GM21423 (cell line): ENCODE measurements around the gene LINS1.
"Not testable (repeated sequence)": the region's sequence is repeated elsewhere in the genome, so short reads cannot be mapped to it uniquely, and the experiment has no call there.

Experiments
- ATAC-seq: cut with Tn5 transposase; IDR thresholded peaks from one replicate; pipeline ENCODE4 v1.9.1; 2021; ENCODE audit warnings: mild to moderate bottlenecking, moderate library complexity; ENCODE audit not compliant: unreplicated experiment

The LINS1 gene

DNA sequence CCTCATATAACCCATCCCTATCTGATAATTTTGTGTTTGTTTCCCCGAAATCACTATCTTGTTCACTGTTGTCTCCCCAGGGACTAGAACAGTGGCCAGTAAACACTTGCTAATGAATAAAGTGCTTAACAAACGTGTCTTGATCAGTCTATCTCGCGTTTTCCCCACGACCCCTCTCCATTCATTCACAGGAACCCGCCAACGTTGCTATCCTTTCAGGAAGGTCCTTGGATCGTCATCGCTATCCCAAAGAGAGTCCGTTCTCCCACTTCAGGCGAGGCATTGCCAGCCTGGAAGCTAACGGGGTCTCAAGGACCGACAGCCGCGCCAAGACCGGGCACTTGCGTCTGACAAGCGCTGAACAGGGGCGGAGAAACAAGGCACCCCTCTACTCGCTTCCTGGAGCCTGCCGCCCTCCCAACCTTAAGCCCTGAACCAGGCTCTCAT is 344 bp downstream of the LINS1 start:
- peak; percentile 8 for ATAC-seq

GRCh38 chr15:100601163-100601562 is 821 bp downstream of the LINS1 start:
- no peak for ATAC-seq

DNA sequence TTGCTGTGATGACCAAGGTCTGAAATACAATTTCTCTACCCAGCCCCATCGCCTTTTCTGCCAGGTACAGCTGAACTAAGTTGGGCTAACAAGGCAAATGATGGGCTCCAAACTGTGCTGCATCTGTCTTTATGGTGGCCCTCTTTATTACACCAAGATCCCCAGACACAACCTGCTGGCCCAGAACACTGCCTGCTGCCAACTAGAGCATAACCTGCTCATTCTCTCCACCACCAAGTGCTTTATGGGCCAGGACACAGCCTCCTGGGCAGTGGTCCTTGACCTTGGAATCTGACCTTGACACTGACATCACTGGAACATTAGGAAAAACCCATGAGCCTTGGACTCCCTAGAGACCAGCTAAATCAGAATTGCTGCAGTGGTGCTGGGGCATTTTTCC is 3.3 kb downstream of the LINS1 start:
- ATAC-seq: no peak

GRCh38 chr15:100597862-100598261 is 4.1 kb downstream of the LINS1 start:
- no peak for ATAC-seq

DNA sequence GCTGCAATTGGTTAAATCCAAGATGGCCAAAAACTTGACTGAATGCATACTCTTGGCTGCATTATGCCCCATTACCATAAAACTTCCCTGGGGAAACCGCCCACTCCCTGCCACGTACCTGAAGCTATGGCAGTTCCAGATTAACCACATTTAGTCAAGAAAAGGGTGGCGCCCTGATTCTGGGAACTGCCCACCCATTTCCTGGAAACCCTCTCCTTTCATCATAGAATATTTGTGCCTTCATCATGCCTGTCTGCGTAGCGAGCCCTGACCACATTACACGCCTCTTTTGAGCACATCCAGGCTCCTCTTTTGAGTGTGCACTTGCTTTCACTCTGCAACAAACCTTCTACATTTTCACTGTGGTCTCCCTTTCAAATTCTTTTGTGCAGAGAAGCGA is 5.2 kb downstream of the LINS1 start:
- peak; percentile 70 for ATAC-seq

DNA sequence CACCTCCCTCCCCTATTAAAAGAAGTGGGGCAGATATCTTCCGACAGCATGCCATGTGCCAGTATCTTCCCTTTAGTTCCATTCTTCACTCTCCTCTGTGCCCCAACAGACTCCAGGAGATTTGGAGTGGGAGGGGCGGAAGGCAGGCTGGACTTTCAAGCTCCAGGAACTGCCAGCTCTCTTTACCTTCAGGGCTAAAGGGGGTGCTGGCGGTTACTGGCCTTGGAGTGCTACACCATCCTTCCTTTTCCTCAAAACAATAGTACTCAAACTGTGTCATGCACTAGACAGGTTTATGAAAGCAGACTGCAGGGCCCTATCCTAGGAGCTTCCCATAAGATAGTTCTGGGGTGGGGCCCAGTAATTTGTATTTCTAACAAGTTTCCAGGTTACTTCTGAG is 6.0 kb downstream of the LINS1 start:
- no peak for ATAC-seq

- ATAC-seq: no peak
Observed at GRCh38 chr15:100593431-100593830, 8.6 kb downstream of the LINS1 start.

- ATAC-seq: no peak
Observed at GRCh38 chr15:100592898-100593297, 9.1 kb downstream of the LINS1 start.

DNA sequence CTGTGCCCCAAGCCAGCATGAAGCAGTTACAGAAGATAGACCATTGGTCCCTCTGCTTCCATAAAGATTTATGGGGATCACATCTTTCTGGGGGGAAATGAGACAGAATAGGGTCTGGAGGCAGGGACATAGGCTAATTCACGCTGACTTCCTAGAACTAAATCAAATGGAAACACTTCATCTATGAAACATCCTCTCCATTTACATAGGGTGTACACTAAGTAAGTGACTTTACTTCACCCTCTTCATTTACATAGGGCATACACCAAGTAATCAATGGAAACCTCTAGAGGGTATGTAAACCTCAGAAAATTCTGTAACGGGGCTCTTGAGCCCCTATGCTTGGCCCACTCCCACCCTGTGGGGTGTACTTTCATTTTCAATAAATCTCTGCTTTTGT is 10.1 kb downstream of the LINS1 start:
- no peak for ATAC-seq

GRCh38 chr15:100591163-100591562 is 10.8 kb downstream of the LINS1 start:
- not testable (repeated sequence) for ATAC-seq

DNA sequence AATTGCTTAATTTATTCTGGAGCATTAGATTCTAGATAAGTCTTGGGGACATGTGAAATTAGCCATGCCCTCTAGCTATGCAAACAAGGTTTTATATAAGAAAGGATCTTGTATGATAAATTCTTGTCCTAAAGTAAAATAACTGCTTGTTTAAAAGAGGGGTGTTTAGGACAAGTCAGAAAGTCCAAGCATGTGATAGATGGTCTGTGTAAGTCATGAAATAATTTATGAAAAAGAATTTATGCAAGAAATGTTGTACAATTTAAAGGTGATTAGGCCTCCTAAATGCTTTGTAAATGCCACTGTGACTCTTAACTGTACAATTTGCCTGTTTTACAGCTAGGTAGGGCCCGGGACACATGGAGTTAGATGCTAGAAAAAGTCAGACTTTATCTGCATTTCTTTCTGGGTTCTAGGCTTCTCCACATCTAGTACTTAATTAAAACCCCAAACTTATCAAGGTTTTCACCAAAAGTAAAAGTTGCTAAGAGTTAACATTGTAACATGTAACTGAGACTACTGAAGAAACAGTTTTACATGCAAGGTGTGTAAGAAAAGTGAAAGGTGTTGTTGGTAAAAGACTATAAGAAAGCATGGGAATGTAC is 13.2 kb downstream of the LINS1 start:
- no peak for ATAC-seq

GRCh38 chr15:100580414-100580813 is 21.6 kb downstream of the LINS1 start:
- ATAC-seq: no peak

GRCh38 chr15:100573526-100573925 is 28.5 kb downstream of the LINS1 start:
- ATAC-seq: no peak

- no peak for ATAC-seq
Observed at GRCh38 chr15:100572362-100572983, 29.5 kb downstream of the LINS1 start.

DNA sequence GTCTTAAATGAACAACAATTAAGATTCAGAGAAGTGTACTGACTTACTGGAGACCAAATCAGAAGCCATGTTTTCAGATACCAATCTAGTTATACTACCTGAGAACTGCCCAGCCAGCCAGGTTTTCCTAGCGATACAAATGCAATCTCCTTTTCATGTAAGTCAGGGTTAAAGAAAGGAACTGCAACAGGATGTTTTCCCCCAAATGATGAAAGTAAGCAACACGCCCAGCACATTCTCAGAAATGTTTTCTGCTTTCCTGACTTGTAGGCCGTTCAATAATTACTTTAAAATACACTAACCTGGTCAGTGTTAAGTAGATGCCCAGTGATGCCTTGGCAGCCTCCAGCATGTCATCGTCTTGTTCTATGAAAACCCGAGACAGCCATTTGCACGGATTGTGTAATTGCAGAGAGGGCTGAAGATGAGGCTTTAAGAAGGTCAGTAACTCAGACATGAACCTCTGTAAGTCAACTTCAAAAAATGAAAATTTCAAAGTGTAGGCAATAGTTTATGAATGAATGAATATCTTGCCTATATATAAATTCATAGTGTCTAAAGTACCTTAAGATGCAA is 30.3 kb downstream of the LINS1 start:
- no peak for ATAC-seq

- peak; percentile 86 for ATAC-seq
Observed at GRCh38 chr15:100570735-100571313, 31.2 kb downstream of the LINS1 start.

GRCh38 chr15:100570275-100570674 is 31.7 kb downstream of the LINS1 start:
- ATAC-seq: peak; percentile 11

GRCh38 chr15:100569391-100569790 is 32.6 kb downstream of the LINS1 start:
- no peak for ATAC-seq

DNA sequence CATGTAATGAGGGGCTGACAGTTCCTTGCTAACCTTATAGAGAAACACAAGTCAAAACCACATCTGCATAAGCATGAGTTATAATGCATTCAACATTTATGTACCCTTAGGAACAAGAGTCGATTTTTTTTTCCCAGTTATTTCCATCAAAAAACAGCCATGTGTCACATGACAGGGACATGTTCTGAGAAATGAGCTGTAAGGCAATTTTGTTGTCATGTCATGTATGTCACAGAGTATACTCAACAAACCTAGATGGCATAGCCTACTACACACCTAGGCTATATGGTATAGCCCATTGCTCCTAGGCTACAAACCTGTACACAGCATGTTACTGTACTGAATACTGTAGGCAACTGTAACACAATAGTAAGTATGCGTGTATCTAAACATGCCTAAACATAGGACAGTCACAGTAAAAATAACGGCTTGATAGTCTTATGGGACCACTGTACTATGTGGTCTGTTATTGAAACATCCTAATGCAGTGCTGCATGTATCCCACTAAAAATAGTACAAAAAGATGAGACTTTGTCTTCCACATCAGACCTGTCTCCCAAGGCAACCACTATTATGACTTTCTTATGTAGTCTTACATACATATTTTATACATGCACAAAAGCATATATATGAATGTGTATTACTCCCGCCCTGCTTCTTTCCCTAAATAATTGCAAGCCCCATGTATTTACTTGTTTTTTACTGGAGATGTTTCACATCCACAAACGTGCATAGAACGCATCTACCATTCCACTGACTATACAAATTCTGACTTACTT is 34.9 kb downstream of the LINS1 start:
- ATAC-seq: no peak

DNA sequence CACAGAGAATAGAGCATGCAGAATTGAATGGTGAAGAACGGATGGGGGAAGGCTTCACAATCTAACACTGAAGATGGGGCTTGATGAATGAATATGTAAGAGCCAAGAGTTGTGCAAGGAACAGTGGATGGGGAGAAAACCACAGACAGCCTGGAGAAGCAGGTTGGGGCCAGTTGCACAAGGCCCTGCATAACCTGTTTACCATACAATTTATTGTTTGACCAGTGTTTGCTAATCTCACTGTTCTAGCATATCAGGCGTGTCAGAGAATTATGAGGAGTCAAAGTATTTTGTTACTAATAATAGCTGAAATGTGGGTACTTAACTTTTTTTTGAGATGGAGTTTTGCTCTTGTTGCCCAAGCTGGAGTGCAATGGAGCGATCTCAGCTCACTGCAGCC is 36.4 kb downstream of the LINS1 start:
- no peak for ATAC-seq

DNA sequence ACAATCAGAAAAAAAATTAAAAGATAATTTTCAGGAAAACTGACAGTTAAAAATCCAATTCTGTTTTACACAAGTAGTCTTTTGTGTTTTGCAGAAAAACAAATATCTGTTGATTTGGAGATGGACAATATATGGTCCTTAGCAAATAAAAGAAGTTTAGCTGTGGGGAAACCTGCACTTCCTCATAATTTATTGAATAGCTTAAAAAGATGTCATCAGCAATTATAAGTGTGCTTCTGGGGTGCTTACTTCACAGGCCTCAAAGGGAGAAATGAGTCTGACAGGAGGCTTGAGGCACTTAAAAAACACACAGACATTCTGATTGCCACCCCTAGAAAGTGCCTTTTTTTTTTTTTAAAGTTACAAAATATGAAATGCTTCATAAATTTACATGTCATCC is 41.7 kb downstream of the LINS1 start:
- no peak for ATAC-seq
